ENCODE results near the gene SRSF3. TPM values are rescaled to one million over a fixed set of nuclear protein-coding genes. Genes with fewer than 3 reads are reported as not detected.

SRSF3 gene
- total and polyA plus RNA-seq, 7 donors: 101 to 292 (median 144) TPM

DNA sequence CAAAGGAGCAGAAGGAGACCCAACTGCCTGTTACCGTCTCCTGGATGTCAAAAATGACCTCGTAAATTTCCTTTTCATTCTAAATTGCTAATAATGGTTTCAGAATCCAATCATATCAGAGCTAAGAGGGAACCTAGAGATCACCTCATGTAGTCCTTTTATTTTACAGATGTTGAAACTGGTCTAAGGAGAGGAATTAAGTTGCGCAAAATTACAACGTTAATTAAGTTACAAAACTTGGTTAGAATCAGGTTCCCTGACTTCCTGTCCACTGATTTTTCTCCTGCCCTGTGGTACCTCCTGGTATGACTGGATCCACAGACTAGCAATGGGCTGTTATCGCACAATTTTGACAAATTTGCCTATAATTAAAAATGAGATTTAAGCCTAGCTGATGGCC lies 37.9 kb upstream of the SRSF3 start:
- DNase-seq: no peak
- intact Hi-C loops (cut with DNase I): no loop called here

DNA sequence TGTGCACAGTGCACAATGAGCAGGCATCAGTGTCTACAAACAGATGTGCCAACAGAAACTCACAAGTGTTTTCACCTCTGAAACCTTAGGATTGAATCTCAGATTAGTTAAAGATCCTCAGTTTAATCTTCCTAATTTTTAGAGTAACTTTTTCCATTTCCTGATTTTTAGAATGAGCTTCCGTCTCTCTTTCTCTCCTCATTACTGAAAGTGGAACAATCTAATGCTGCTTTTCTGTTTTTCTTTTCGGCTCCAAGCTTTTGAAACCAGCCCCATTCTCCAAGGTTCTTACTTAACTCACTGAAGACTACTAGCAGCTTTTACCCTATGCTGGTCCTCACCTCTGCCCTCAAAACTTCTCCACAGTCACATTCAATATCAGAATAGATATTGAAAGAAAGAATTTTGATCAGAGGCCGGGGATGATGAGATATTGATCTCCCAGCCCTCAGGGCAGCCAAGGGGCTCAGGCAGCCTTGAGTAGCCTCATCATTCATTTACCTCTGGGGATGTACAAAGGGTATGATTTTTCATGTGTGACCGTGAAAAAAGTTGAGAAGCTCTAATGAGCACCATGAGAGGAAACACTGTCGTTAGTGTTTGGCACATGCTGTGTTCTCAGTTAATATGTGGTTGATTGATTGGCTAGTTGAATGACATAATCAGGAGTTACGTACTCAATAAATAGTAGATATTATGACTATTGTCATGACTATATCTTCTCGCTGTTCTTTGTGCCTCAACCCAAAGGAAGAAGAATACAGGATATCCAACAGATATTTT lies 35.0 kb upstream of the SRSF3 start:
- Histone ChIP-seq H3K27ac (no peak overlapping the region), H3K9me3 (no peaks in the 10 kb centered on the region), H3K27me3 (no peaks in the 10 kb centered on the region), H3K36me3 (no peaks in the 10 kb centered on the region), H3K4me1 (peaks cover 0 to 7% (median 5%) of the 10 kb centered on the region in 4 donors), H3K4me3 (no peak overlapping the region)
- DNase-seq: no peak
- intact Hi-C loops (cut with DNase I): no loop called here
- WGBS, 2 donors: 80 to 90% methylated on average over 7 of the region's 7 CpGs
- no peak for TF ChIP-seq POLR2AphosphoS5 (IDR thresholded peaks at IDR 0.05)
- TF ChIP-seq POLR2A (IDR thresholded peaks at IDR 0.05): no peak
- TF ChIP-seq EP300 (IDR thresholded peaks at IDR 0.05): no peak
- TF ChIP-seq, protein P1, sequence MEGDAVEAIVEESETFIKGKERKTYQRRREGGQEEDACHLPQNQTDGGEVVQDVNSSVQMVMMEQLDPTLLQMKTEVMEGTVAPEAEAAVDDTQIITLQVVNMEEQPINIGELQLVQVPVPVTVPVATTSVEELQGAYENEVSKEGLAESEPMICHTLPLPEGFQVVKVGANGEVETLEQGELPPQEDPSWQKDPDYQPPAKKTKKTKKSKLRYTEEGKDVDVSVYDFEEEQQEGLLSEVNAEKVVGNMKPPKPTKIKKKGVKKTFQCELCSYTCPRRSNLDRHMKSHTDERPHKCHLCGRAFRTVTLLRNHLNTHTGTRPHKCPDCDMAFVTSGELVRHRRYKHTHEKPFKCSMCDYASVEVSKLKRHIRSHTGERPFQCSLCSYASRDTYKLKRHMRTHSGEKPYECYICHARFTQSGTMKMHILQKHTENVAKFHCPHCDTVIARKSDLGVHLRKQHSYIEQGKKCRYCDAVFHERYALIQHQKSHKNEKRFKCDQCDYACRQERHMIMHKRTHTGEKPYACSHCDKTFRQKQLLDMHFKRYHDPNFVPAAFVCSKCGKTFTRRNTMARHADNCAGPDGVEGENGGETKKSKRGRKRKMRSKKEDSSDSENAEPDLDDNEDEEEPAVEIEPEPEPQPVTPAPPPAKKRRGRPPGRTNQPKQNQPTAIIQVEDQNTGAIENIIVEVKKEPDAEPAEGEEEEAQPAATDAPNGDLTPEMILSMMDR (IDR thresholded peaks at IDR 0.05): no peak

More for the DNA sequence above, 37.9 kb upstream of the SRSF3 start:
- TF ChIP-seq EP300 (IDR thresholded peaks at IDR 0.05): no peak
- TF ChIP-seq, protein P1 (IDR thresholded peaks at IDR 0.05): no peak
- TF ChIP-seq POLR2A (IDR thresholded peaks at IDR 0.05): no peak
- TF ChIP-seq POLR2AphosphoS5 (IDR thresholded peaks at IDR 0.05): no peak
- Histone ChIP-seq H3K9me3 (no peaks in the 10 kb centered on the region), H3K4me1 (peaks cover 0 to 7% (median 5%) of the 10 kb centered on the region in 4 donors), H3K27ac (no peak overlapping the region), H3K4me3 (no peak overlapping the region), H3K36me3 (no peaks in the 10 kb centered on the region), H3K27me3 (no peaks in the 10 kb centered on the region)
- WGBS, 2 donors: 88 to 89% methylated on average over 5 of the region's 5 CpGs

DNA sequence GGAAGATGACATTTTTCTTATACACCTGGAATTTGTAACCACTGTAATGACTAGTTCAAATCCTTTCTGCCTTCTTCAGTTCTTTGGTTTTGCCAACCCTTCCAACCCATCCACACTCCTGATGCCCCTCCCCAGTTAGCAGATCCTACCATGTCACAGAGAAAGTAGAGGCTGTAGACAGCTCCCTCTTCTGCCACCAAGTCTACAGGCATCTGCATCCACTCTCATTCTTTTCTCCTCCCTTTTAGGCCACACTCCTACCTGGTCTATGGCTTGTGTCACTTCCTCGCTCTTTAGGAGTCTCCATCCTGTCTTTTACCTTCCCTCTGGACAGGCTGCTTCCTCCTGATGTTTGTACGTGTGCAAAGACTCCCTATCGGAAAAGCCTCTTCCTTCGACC lies 33.3 kb upstream of the SRSF3 start:
- Histone ChIP-seq H3K27ac (no peak overlapping the region), H3K4me3 (no peak overlapping the region), H3K9me3 (no peaks in the 10 kb centered on the region), H3K36me3 (no peaks in the 10 kb centered on the region), H3K27me3 (no peaks in the 10 kb centered on the region), H3K4me1 (no peaks in the 10 kb centered on the region)
- intact Hi-C loops (cut with DNase I): no loop called here
- 95 to 97% methylated on average over 4 of the region's 4 CpGs for WGBS, 2 donors
- DNase-seq: no peak
- TF ChIP-seq POLR2AphosphoS5 (IDR thresholded peaks at IDR 0.05): no peak
- TF ChIP-seq POLR2A (IDR thresholded peaks at IDR 0.05): no peak

DNA sequence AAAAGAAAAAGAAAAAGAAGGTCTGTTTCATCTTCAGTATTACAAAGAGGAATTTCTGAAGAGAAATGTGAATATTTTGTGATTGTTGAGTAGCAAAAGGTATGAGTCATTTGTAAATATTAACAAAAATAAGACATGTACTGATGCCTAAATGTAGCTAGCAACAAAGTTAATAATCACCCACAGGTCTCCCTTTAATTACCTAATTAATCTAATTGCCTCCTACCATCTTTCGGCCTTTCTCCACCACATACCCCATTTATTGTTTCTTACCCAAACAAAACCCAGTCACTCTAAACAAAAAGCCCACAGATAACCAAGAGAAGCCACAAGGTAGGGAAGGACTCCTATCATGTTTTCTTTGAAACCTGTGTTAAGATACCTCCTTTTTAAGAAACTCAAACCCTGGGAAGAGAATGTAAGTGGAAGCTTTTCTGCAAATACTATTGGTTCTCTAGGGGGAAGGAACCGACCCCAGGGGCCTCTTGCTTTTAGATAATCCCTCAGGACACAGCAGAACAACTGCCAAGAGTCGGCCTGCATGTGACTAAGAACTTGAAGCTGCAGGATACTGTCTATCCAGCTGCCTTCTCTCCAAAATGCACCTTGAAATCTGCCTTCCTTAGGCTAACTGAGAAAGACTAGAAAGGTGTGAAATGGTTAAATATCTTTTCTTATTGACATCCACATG lies 30.8 kb upstream of the SRSF3 start:
- WGBS, 2 donors: 60 to 72% methylated on average over 3 of the region's 3 CpGs
- Histone ChIP-seq H3K36me3 (no peaks in the 10 kb centered on the region), H3K27me3 (no peaks in the 10 kb centered on the region), H3K4me1 (no peaks in the 10 kb centered on the region), H3K9me3 (no peaks in the 10 kb centered on the region), H3K27ac (no peak overlapping the region), H3K4me3 (no peak overlapping the region)
- intact Hi-C loops (cut with DNase I): no loop called here
- TF ChIP-seq POLR2AphosphoS5 (IDR thresholded peaks at IDR 0.05) (no peak), POLR2A (IDR thresholded peaks at IDR 0.05) (no peak), EP300 (IDR thresholded peaks at IDR 0.05) (no peak)
- TF ChIP-seq, protein P1 (IDR thresholded peaks at IDR 0.05): no peak
- DNase-seq: no peak

DNA sequence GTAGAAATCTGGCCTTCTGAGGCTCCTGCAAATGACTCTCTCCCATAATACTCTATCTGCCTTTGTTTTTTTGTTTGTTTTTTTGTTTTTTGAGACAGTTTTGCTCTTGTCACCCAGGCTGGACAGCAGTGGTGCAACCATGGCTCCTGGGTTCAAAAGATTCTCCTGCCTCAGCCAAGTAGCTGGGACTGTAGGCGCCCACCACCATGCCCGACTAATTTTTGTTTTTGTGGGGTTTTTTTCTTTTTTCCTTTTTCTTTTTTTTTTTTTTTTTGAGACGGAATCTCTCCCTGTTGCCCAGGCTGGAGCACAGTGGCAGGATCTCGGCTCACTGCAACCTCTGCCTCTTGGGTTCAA lies 30.3 kb upstream of the SRSF3 start:
- TF ChIP-seq EP300 (IDR thresholded peaks at IDR 0.05): no peak
- TF ChIP-seq POLR2AphosphoS5 (IDR thresholded peaks at IDR 0.05): no peak
- TF ChIP-seq, protein P1 (IDR thresholded peaks at IDR 0.05): no peak
- no peak for TF ChIP-seq POLR2A (IDR thresholded peaks at IDR 0.05)
- no peak for DNase-seq
- H3K9me3 ChIP-seq: no peaks in the 10 kb centered on the region
- 93 to 96% methylated on average over 4 of the region's 4 CpGs for WGBS, 2 donors
- H3K27me3 ChIP-seq: no peaks in the 10 kb centered on the region
- no peaks in the 10 kb centered on the region for H3K4me1 ChIP-seq
- intact Hi-C loops (cut with DNase I): no loop called here
- H3K4me3 ChIP-seq: no peak overlapping the region
- no peak overlapping the region for H3K27ac ChIP-seq
- no peaks in the 10 kb centered on the region for H3K36me3 ChIP-seq

Measured in sigmoid colon (tissue), 7 donors.